IMR-90 (cell line): Measurements from ENCODE around the gene DVL2. TPM values are rescaled to one million over a fixed set of nuclear protein-coding genes. Genes with fewer than 3 reads are reported as not detected.

ENCODE experiments used
- ATAC-seq: fragments of 200-7000 bp; cut with Tn5 transposase; 2 replicates; pipeline ENCODE4 v1.9.1; 2020; ENCODE audit warnings: low read depth, mild to moderate bottlenecking, moderate library complexity
- BruUV-seq: library from RNA; stranded (reverse); fragments of 400-500 nt; replicated peaks from 2 replicates; lab custom pipeline; 2021; lab: Mats Ljungman, UMichigan
- CTCF ChIA-PET: fragments of 300-600 bp; formaldehyde crosslinking; extraction: SDS; loops from one replicate; lab custom pipeline; 2021; ENCODE audit warnings: antibody characterized with exemption; lab: Yijun Ruan, JAX
- POLR2A ChIA-PET: fragments of 300-600 bp; sonication (Branson Sonifier 250); formaldehyde crosslinking; loops from one replicate; lab custom pipeline; 2022; ENCODE audit warnings: antibody characterized with exemption; ENCODE audit not compliant: unreplicated experiment; lab: Charles Lee
- DNase-seq: peaks from one replicate; pipeline ENCODE4 v3.0.0; 2013
- H2AFZ ChIP-seq: replicated peaks from 2 replicates; pipeline ENCODE3; 2013; ENCODE audit warnings: low read length, mild to moderate bottlenecking; ENCODE audit not compliant: poor library complexity
- H2AK5ac ChIP-seq: 2 replicates; pipeline ENCODE4 v1.6.1; 2013; ENCODE audit warnings: low read depth, low read length, inconsistent platforms
- H2AK9ac ChIP-seq: replicated peaks from 2 replicates; pipeline ENCODE3; 2013; ENCODE audit warnings: mild to moderate bottlenecking, low read depth, low read length, moderate library complexity; ENCODE audit not compliant: poor library complexity
- H2BK120ac ChIP-seq: 2 replicates; pipeline ENCODE4 v1.6.1; 2013; ENCODE audit warnings: low read depth, low read length, inconsistent platforms
- H2BK15ac ChIP-seq: 3 replicates; pipeline ENCODE4 v1.6.1; 2013; ENCODE audit warnings: low read depth, low read length, inconsistent platforms
- H2BK20ac ChIP-seq: 2 replicates; pipeline ENCODE4 v1.6.1; 2013; ENCODE audit warnings: low read depth, mild to moderate bottlenecking, inconsistent platforms, low read length, moderate library complexity
- H2BK5ac ChIP-seq: 2 replicates; pipeline ENCODE4 v1.6.1; 2013; ENCODE audit warnings: mild to moderate bottlenecking, low read depth, low read length, inconsistent platforms; ENCODE audit not compliant: poor library complexity, severe bottlenecking
- H3K14ac ChIP-seq: replicated peaks from 2 replicates; pipeline ENCODE4 v1.6.1; 2013; ENCODE audit warnings: low read depth, low read length, inconsistent platforms
- H3K18ac ChIP-seq: 2 replicates; pipeline ENCODE4 v1.6.1; 2013; ENCODE audit warnings: low read depth, low read length, control low read depth
- H3K23ac ChIP-seq: 2 replicates; pipeline ENCODE4 v1.6.1; 2013; ENCODE audit warnings: low read depth, low read length, inconsistent platforms
- H3K27ac ChIP-seq: 2 replicates; pipeline ENCODE4 v1.5.1; 2013; ENCODE audit warnings: mild to moderate bottlenecking, control low read depth, low read length; ENCODE audit not compliant: insufficient read depth
- H3K27me3 ChIP-seq: 2 replicates; pipeline ENCODE4 v1.6.1; 2013; ENCODE audit warnings: low read length; ENCODE audit not compliant: control insufficient read depth, insufficient read depth
- H3K36me3 ChIP-seq: 2 replicates; pipeline ENCODE4 v1.6.1; 2013; ENCODE audit warnings: low read length, mixed read lengths; ENCODE audit not compliant: control insufficient read depth, insufficient read depth
- H3K4ac ChIP-seq: 2 replicates; pipeline ENCODE4 v1.6.1; 2013; ENCODE audit warnings: low read depth, low read length, inconsistent platforms
- H3K4me1 ChIP-seq: 2 replicates; pipeline ENCODE4 v1.6.1; 2013; ENCODE audit warnings: low read length, mixed read lengths; ENCODE audit not compliant: control insufficient read depth, insufficient read depth
- H3K4me2 ChIP-seq: 2 replicates; pipeline ENCODE4 v1.6.1; 2013; ENCODE audit warnings: low read depth, mild to moderate bottlenecking, control low read depth, low read length, moderate library complexity
- H3K4me3 ChIP-seq: 2 replicates; pipeline ENCODE4 v1.5.1; 2013; ENCODE audit warnings: low read depth, mild to moderate bottlenecking, control low read depth, low read length, moderate library complexity; ENCODE audit not compliant: insufficient read depth
- H3K56ac ChIP-seq: 2 replicates; pipeline ENCODE4 v1.6.1; 2013; ENCODE audit warnings: low read length, inconsistent platforms; ENCODE audit not compliant: insufficient read depth; ENCODE audit errors: extremely low read depth
- H3K79me1 ChIP-seq, 2 experiments: 2 replicates each; pipeline ENCODE4 v1.6.1; 2013; ENCODE audit warnings: low read length in 2 of 2, inconsistent platforms in 1 of 2, low read depth in 1 of 2
- H3K9ac ChIP-seq: 2 replicates; pipeline ENCODE4 v1.6.1; 2013; ENCODE audit warnings: low read depth, low read length, control low read depth
- H3K9me1 ChIP-seq: 2 replicates; pipeline ENCODE4 v1.6.1; 2013; ENCODE audit warnings: low read length, inconsistent platforms; ENCODE audit not compliant: insufficient read depth
- H3K9me3 ChIP-seq: 2 replicates; pipeline ENCODE4 v1.6.1; 2013; ENCODE audit warnings: low read length; ENCODE audit not compliant: control insufficient read depth, insufficient read depth
- H4K20me1 ChIP-seq: 2 replicates; pipeline ENCODE4 v1.6.1; 2013; ENCODE audit warnings: low read length, inconsistent platforms; ENCODE audit not compliant: insufficient read depth
- H4K5ac ChIP-seq: 2 replicates; pipeline ENCODE4 v1.6.1; 2013; ENCODE audit warnings: mild to moderate bottlenecking, low read depth, low read length, control low read depth
- H4K8ac ChIP-seq, 2 experiments: 2 replicates each; pipeline ENCODE4 v1.6.1; 2013; ENCODE audit warnings: low read depth in 2 of 2, low read length in 2 of 2, control low read depth in 1 of 2, inconsistent platforms in 1 of 2
- H4K91ac ChIP-seq: 2 replicates; pipeline ENCODE4 v1.6.1; 2013; ENCODE audit warnings: low read depth, low read length, inconsistent platforms; ENCODE audit not compliant: insufficient read depth
- CEBPB ChIP-seq: IDR thresholded peaks from 2 replicates; pipeline ENCODE4 v1.6.1; 2012; ENCODE audit warnings: low read depth, low read length, improper control_type of control experiment
- MAFK ChIP-seq: IDR thresholded peaks from 2 replicates; pipeline ENCODE4 v1.6.1; 2012; ENCODE audit warnings: low read depth, low read length, improper control_type of control experiment
- WGBS, 2 experiments: methylation state at CpG; one replicate each; pipeline versions ENCODE4 v1.1.5 to v1.1.7; 2013; ENCODE audit warnings: missing lambda C conversion rate in 2 of 2; ENCODE audit not compliant: insufficient read length in 1 of 2; ENCODE audit errors: extremely low coverage in 2 of 2; 5-methylcytosine and 5-hydroxymethylcytosine counted together
- dilution Hi-C: fragments of 300-500 bp; cut with HindIII; formaldehyde crosslinking; loops from one replicate; pipeline ENCODE4 v1.14.3; 2018; ENCODE audit warnings: low sequenced_read_pairs; ENCODE audit not compliant: unreplicated experiment
- in situ Hi-C: fragments of 300-500 bp; cut with MboI; formaldehyde crosslinking; loops from 3 replicates; pipeline ENCODE4 v1.14.3; 2019; ENCODE audit warnings: low sequenced_read_pairs, inconsistent platforms, mixed read lengths
- intact Hi-C: fragments of 100-400 bp; cut with micrococcal nuclease; formaldehyde crosslinking; loops from 2 replicates; pipeline ENCODE4 v1.10.0; 2022
- polyA plus RNA-seq, 3 experiments: library from polyadenylated mRNA; depleted of rRNA; stranded (reverse); fragments of >200 nt; gene quantifications; 2 replicates each; pipeline ENCODE4 v1.2.3, GENCODE V29; 2012; ENCODE audit warnings: low replicate concordance in 1 of 3
- total RNA-seq: library from RNA; depleted of rRNA; stranded (reverse); fragments of >200 nt; gene quantifications from 2 replicates; pipeline ENCODE4 v1.2.3, GENCODE V29; 2012

DVL2 gene
- total and polyA plus RNA-seq, 2 of the 4 experiments (the other 2 are of a cell fraction) = 11.8 to 21.3 TPM

DNA sequence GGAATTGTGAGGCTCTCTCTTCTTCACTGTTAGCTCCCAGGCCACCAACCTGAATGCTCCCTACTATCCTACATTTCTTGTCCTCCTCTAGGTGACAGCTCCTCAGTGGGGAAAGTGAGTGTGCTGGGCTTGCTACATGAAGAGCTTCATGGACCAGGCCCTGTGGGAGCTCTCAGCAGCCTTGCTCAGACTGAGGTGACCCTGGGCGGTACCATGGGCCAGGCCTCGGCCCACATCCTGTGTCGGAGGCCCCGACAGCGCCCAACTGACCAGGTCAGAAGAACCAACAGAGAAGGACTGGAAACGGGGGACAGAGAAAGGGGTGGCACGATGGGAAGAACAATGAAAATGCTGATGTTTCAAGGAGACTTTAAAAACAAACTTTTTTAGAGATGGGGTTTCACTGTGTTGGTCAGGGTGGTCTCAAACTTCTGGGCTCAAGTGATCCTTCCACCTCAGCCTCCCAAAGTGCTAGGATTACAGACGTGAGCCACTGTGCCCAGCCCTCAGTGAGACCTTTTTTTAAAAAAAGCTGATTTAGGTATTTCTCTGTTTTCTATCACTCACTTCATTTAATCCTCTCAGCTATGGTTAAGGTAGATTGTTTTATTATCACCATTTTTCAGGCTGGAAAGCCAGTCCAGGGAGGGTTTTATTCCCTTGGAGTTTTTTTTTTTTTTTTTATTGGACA lies 22.6 kb upstream of the DVL2 start:
- Histone ChIP-seq H2BK15ac (no peak overlapping the region), H3K9me1 (no peaks in the 10 kb centered on the region; the same call in 1 of the 2 replicates), H3K36me3 (peaks cover 32% of the 10 kb centered on the region), H3K14ac (no peak overlapping the region), H3K4me1 (peaks cover 4% of the 10 kb centered on the region), H3K23ac (no peak overlapping the region), H3K4me2 (no peak overlapping the region), H3K56ac (no peak overlapping the region), H3K18ac (no peak overlapping the region), H2AK5ac (no peak overlapping the region), H3K9me3 (no peaks in the 10 kb centered on the region), H3K4me3 (no peak overlapping the region), H4K8ac (no peak overlapping the region), H4K20me1 (no peaks in the 10 kb centered on the region), H4K5ac (no peak overlapping the region), H4K91ac (no peak overlapping the region), H2BK120ac (no peak overlapping the region), H2AFZ (no peak overlapping the region), H3K79me1 (peaks cover 7 to 26% of the 10 kb centered on the region in 2 experiments; a peak in 3 of 4 replicates), H2BK5ac (no peak overlapping the region), H2BK20ac (no peak overlapping the region), H3K27me3 (peaks cover 8% of the 10 kb centered on the region; the same call in 1 of the 2 replicates), H2AK9ac (no peak overlapping the region), H3K9ac (no peak overlapping the region), H3K4ac (no peak overlapping the region), H3K27ac (no peak overlapping the region)
- BruUV-seq = no TSS peak
- CTCF ChIA-PET = interaction anchor here (0.6 kb wide), 1 partner anchor 18 kb away, joined by 5 read pairs; no protein-coding TSS in a partner anchor
- dilution Hi-C loops (no loop called here), intact Hi-C loops (no loop called here), in situ Hi-C loops (no loop called here)
- ATAC-seq (no peak), DNase-seq (no peak)
- TF ChIP-seq MAFK (no peak), CEBPB (no peak)
- POLR2A ChIA-PET = no interaction called here
- WGBS, 2 experiments = 95% methylated on average over 6 of the region's 8 CpGs; no CpG with 5 or more reads in 1 of the 2 experiments
